Stimulated activated naive B cell treated with anti-CD40 and anti-IgM and Interleukin-4, amounts not matched to agents 10 μg/mL and 1 μg/mL and 100 μg/mL, for 72 hours (primary cell): Measurements from ENCODE around the gene MCF2L2.

Experiments used
- ATAC-seq, 2 donors: fragments of 150-1000 bp; cut with Tn5 transposase; replicated peaks; 2 replicates each; pipeline ENCODE4 v1.10.0; 2021; ENCODE audit warnings: moderate library complexity in 1 of 2
- DNase-seq: peaks from one replicate; pipeline ENCODE4 v3.0.0; 2021
- H3K27ac Mint-ChIP-seq: one replicate; pipeline ENCODE4 v1.8.0; 2022; ENCODE audit warnings: mild to moderate bottlenecking, mixed read lengths
- H3K27me3 Mint-ChIP-seq, 2 donors: one replicate each; pipeline ENCODE4 v1.8.0; 2022; ENCODE audit warnings: mixed read lengths in 2 of 2
- H3K36me3 Mint-ChIP-seq, 2 donors: one replicate each; pipeline ENCODE4 v1.8.0; 2022; ENCODE audit warnings: mixed read lengths in 2 of 2, mild to moderate bottlenecking in 1 of 2
- H3K4me1 Mint-ChIP-seq, 2 donors: one replicate each; pipeline ENCODE4 v1.8.0; 2022; ENCODE audit warnings: mixed read lengths in 2 of 2, mild to moderate bottlenecking in 1 of 2
- H3K4me3 Mint-ChIP-seq, 2 donors: one replicate each; pipeline ENCODE4 v1.8.0; 2022; ENCODE audit warnings: mild to moderate bottlenecking in 2 of 2, mixed read lengths in 2 of 2, moderate library complexity in 1 of 2
- H3K9me3 Mint-ChIP-seq, 2 donors: one replicate each; pipeline ENCODE4 v1.8.0; 2022; ENCODE audit warnings: mixed read lengths in 2 of 2, mild to moderate bottlenecking in 1 of 2

Gene MCF2L2

DNA sequence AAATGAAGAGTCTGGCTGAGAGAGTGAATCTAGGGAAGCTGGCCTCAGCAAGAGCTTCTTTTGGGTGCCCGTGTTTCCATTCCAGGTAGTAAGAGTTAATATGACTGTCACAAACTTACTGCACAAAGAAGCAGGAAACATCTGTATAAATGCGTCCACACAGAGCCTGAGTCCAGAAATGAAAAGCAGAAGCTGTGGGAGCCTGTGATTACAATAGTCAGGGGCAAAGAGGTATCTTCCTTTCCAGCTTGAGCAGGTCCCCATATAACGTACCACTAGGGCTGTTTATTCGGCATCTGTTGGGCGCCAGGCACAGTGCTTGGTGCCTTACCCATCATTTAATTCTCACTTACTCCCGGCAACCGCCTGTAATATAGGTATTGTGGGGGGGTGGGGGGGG, 215.9 kb downstream of the MCF2L2 start:
- peaks cover 10% of the 10 kb centered on the region in 2 donors for H3K36me3 Mint-ChIP-seq
- peaks cover 0 to 7% of the 10 kb centered on the region in 2 donors for H3K9me3 Mint-ChIP-seq
- H3K4me1 Mint-ChIP-seq = peaks cover 40 to 76% of the 10 kb centered on the region in 2 donors
- H3K27me3 Mint-ChIP-seq = peaks cover 0 to 8% of the 10 kb centered on the region in 2 donors
- peak overlapping the region in 1 of 2 donors; percentile 16 for H3K4me3 Mint-ChIP-seq
- peak; percentile 33 for DNase-seq
- H3K27ac Mint-ChIP-seq = peak overlapping the region; percentile 42
- peak; percentile 79 for ATAC-seq

DNA sequence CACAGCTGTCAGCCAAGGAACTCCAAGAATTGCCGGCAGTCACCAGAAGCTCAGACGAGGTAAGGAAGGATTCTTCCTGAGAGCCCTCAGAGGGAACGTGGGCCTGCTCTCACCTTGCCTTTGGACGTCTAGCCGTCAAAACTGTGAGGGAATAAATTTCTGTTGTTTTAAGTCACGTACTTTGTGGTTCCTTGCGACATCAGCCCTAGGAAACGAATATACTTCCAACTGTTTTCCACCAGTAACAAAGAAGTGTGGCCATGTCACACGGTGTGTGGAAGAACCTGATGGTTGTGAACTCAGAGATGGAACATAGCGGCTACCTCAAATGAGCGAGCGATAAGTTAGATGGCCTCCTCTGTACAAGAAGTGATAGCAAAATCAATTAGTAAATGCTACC, 216.3 kb downstream of the MCF2L2 start:
- H3K36me3 Mint-ChIP-seq = peaks cover 10% of the 10 kb centered on the region in 2 donors
- ATAC-seq = no peak
- H3K4me1 Mint-ChIP-seq = peaks cover 40 to 78% of the 10 kb centered on the region in 2 donors
- H3K27ac Mint-ChIP-seq = no peak overlapping the region
- no peak for DNase-seq
- H3K4me3 Mint-ChIP-seq = peak overlapping the region in 1 of 2 donors; percentile 16
- H3K27me3 Mint-ChIP-seq = peaks cover 0 to 8% of the 10 kb centered on the region in 2 donors
- H3K9me3 Mint-ChIP-seq = peaks cover 0 to 7% of the 10 kb centered on the region in 2 donors

DNA sequence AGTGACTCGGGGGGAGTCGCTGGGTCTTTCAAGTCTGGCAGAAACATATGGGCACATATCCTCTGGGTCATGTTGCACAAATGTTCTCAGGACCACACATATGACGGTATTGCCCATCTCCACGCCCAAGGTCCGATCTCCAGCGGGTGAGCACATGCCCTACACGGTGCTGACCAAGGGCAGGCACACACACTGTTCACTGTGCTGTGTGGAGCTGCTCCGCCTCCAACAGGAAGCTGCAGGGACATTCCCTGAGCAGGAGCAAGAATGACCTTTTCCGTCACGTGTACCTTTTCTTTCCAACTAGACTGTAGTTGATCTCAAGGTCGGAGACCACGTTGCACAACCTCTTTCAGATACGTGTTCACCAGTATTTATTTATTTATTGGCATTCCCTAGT, 217.1 kb downstream of the MCF2L2 start:
- DNase-seq = no peak
- Mint-ChIP-seq H3K27ac (peak overlapping the region; percentile 66), H3K4me3 (peak overlapping the region in 1 of 2 donors; percentile 46), H3K9me3 (peaks cover 0 to 7% of the 10 kb centered on the region in 2 donors), H3K4me1 (peaks cover 41 to 85% of the 10 kb centered on the region in 2 donors), H3K27me3 (peaks cover 5 to 8% of the 10 kb centered on the region in 2 donors), H3K36me3 (peaks cover 10% of the 10 kb centered on the region in 2 donors)
- ATAC-seq = no peak

- peak overlapping the region; percentile 66 for H3K27ac Mint-ChIP-seq
- peak; percentile 63 to 65 for ATAC-seq
Measured at GRCh38 chr3:183210862-183211341, 217.5 kb downstream of the MCF2L2 start.

GRCh38 chr3:183210341-183210740, 218.1 kb downstream of the MCF2L2 start:
- peaks cover 7 to 8% of the 10 kb centered on the region in 2 donors for H3K36me3 Mint-ChIP-seq
- peaks cover 4 to 10% of the 10 kb centered on the region in 2 donors for H3K27me3 Mint-ChIP-seq
- peak overlapping the region; percentile 66 for H3K27ac Mint-ChIP-seq
- peaks cover 37 to 82% of the 10 kb centered on the region in 2 donors for H3K4me1 Mint-ChIP-seq
- DNase-seq = no peak
- H3K4me3 Mint-ChIP-seq = peak overlapping the region in 1 of 2 donors; percentile 46
- H3K9me3 Mint-ChIP-seq = peaks cover 0 to 8% of the 10 kb centered on the region in 2 donors
- peak; percentile 33 to 41 for ATAC-seq

More at GRCh38 chr3:183210862-183211341, 217.5 kb downstream of the MCF2L2 start:
- peaks cover 0 to 8% of the 10 kb centered on the region in 2 donors for H3K9me3 Mint-ChIP-seq
- H3K4me3 Mint-ChIP-seq = peak overlapping the region; percentile 1 to 46
- H3K36me3 Mint-ChIP-seq = peaks cover 9 to 10% of the 10 kb centered on the region in 2 donors
- H3K27me3 Mint-ChIP-seq = peaks cover 8 to 9% of the 10 kb centered on the region in 2 donors
- peak; percentile 43 for DNase-seq
- H3K4me1 Mint-ChIP-seq = peaks cover 40 to 87% of the 10 kb centered on the region in 2 donors

DNA sequence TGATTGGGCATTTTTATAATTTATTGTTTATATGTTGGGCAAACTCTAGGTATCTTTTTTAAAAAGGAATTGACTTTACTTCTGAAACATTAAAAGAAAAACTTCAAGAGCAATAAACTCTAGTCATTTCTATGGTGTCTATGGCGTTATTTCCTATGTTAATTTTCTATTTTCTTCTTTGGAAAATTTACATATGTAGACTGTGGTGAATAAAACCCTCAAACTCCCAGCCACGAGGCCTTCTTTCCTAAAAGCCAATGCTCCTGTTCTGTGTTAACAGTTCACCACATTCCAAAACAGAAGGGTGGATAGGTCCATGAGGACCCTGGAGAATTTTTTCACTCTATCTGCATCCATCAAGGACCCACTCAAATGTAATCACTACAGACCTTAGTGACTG, 219.6 kb downstream of the MCF2L2 start:
- Mint-ChIP-seq H3K27me3 (peaks cover 11 to 18% of the 10 kb centered on the region in 2 donors), H3K4me1 (peaks cover 29 to 66% of the 10 kb centered on the region in 2 donors), H3K27ac (no peak overlapping the region), H3K36me3 (peaks cover 7 to 11% of the 10 kb centered on the region in 2 donors), H3K4me3 (no peak overlapping the region), H3K9me3 (peaks cover 5 to 11% of the 10 kb centered on the region in 2 donors)
- no peak for DNase-seq
- ATAC-seq = no peak

- ATAC-seq = no peak
Measured at GRCh38 chr3:183208260-183208659, 220.2 kb downstream of the MCF2L2 start.

GRCh38 chr3:183203670-183204069, 224.7 kb downstream of the MCF2L2 start:
- H3K36me3 Mint-ChIP-seq = peaks cover 12 to 15% of the 10 kb centered on the region in 2 donors
- DNase-seq = no peak
- peaks cover 17 to 18% of the 10 kb centered on the region in 2 donors for H3K27me3 Mint-ChIP-seq
- no peak overlapping the region for H3K27ac Mint-ChIP-seq
- H3K9me3 Mint-ChIP-seq = peaks cover 15 to 16% of the 10 kb centered on the region in 2 donors
- H3K4me3 Mint-ChIP-seq = no peak overlapping the region
- no peak for ATAC-seq
- H3K4me1 Mint-ChIP-seq = peaks cover 2 to 27% of the 10 kb centered on the region in 2 donors

More at GRCh38 chr3:183208260-183208659, 220.2 kb downstream of the MCF2L2 start:
- Mint-ChIP-seq H3K36me3 (peaks cover 12 to 16% of the 10 kb centered on the region in 2 donors), H3K4me1 (peaks cover 29 to 62% of the 10 kb centered on the region in 2 donors), H3K27ac (peak overlapping the region; percentile 47), H3K27me3 (peaks cover 13 to 18% of the 10 kb centered on the region in 2 donors), H3K9me3 (peaks cover 10 to 17% of the 10 kb centered on the region in 2 donors), H3K4me3 (no peak overlapping the region)
- DNase-seq = no peak

DNA sequence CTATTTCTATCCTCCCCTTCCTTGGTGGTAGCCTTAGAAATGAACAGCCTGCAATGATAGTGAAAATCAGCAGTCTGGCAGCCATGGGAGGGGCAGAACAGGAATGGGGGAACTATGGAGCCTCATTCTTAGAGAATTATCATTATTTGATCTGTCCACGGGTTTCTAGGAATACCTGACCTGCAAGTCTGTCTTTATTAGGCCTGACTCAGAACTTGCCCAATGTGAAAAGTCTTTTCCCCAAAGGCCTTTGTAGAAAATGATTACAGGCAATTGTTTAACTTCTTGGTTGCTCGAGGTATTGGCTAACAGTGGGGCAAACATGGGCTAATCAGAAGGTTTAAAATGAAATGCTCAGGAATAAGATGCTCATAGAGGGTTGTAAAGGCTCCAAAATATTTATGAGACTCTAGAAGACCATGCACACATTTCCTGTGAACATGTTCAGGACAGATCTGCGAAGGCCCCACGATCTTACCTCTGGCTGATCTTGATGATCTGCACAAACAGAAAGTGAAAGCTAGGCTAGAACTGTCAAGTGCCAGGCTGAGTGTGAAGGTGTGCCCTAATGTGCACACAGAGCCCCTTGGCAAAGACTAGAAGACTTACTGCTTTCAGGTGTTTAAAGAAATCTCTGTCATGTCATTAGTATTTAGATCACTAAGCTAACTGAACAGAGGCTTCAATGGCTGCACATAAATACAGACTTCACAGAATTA, 226.3 kb downstream of the MCF2L2 start:
- H3K36me3 Mint-ChIP-seq = peaks cover 12 to 18% of the 10 kb centered on the region in 2 donors
- ATAC-seq (no peak), DNase-seq (no peak)
- H3K27ac Mint-ChIP-seq = no peak overlapping the region
- no peak overlapping the region for H3K4me3 Mint-ChIP-seq
- H3K27me3 Mint-ChIP-seq = peaks cover 27 to 29% of the 10 kb centered on the region in 2 donors
- peaks cover 15 to 18% of the 10 kb centered on the region in 2 donors for H3K9me3 Mint-ChIP-seq
- peaks cover 2 to 12% of the 10 kb centered on the region in 2 donors for H3K4me1 Mint-ChIP-seq

- ATAC-seq (no peak), DNase-seq (no peak)
- Mint-ChIP-seq H3K4me3 (no peak overlapping the region), H3K9me3 (peaks cover 11 to 15% of the 10 kb centered on the region in 2 donors), H3K36me3 (peaks cover 12 to 15% of the 10 kb centered on the region in 2 donors), H3K27me3 (peaks cover 35 to 40% of the 10 kb centered on the region in 2 donors), H3K27ac (no peak overlapping the region), H3K4me1 (no peaks in the 10 kb centered on the region)
Measured at GRCh38 chr3:183198939-183199338, 229.5 kb downstream of the MCF2L2 start.

DNA sequence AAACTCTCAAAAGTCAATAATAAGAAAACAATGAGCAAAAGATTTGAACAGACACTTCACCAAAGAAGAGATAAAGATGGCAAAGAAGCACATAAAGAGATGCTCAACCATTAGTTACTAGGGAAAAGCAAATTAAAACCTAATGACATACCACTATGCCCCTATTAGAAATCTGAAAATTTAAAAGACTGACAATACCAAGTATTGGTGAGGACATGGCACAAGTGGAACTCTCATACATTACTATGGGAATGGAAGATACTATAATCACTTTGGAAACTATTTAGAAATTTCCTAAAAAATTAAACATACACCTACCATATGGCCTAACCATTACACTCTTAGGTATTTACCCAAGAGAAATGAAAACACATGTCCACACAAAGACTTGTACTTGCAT, 230.7 kb downstream of the MCF2L2 start:
- ATAC-seq = no peak
- Mint-ChIP-seq H3K4me1 (peaks cover 0 to 6% of the 10 kb centered on the region in 2 donors), H3K4me3 (no peak overlapping the region), H3K27me3 (peaks cover 41 to 47% of the 10 kb centered on the region in 2 donors), H3K9me3 (peaks cover 3 to 10% of the 10 kb centered on the region in 2 donors), H3K36me3 (peaks cover 6 to 10% of the 10 kb centered on the region in 2 donors), H3K27ac (no peak overlapping the region)
- DNase-seq = no peak

DNA sequence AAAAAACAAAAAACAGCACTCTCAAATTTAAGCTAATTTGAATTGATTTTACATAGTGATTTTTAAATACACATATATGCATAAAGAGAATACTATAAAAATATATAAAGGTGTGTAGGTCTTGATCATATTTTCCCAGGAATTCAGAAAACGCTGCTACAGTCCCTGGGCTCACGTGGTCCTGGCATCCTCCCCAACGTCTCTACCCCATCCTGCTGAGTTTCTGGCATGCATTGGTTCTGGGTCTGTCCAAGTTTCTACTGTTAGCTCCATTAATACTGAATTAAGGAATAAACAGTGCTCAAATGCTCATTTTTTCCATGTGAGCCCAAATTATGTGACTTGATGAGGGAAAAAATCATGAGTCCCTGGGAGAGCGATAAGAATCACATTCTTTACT, 233.2 kb downstream of the MCF2L2 start:
- DNase-seq = no peak
- Mint-ChIP-seq H3K9me3 (peaks cover 0 to 3% of the 10 kb centered on the region in 2 donors), H3K4me1 (peaks cover 0 to 12% of the 10 kb centered on the region in 2 donors), H3K36me3 (peaks cover 0 to 6% of the 10 kb centered on the region in 2 donors), H3K27ac (no peak overlapping the region), H3K27me3 (peaks cover 47 to 64% of the 10 kb centered on the region in 2 donors), H3K4me3 (no peak overlapping the region)
- ATAC-seq = no peak

DNA sequence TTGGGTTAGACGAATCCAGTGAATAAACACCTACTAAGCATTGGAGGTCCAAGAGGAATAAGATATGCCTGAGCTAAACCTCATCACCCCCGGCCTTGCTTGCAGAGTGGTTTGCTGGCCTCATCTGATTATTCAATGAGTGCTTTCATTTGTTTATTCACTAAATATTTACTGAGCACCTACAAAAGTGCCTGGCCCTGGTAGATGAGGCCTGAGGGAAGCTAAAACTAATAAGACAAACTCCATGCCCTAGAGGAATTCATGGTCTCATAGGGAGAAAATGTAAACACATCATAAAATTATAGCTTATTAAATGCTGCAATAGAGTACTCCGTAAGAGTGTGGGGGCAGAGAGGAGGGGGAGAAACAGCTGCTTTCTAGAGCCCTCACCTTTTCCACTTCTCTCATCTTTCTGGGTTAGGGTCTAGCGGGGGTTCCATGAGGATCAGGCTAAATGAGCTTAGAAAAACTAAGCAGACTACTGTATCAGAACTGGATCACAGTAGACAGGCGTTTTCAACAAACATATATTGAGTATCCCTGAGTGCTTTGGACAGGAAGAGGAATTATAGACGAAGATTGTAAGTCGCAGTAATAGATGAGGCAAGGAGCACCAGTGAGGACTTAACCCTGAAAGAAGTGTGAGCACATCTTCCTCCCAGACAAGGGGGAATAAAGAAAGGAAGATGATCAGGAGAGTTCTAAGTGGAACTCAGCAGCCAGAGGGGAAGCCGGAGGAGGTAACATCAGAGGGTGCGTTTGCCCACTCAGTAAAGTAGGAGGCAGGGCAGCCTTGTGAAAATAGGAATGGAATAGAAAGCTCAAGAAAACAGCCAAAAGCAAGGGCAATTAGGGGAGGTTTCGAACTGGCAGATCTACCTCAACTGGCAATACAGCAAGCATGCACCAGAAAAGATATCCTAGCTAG, 234.4 kb downstream of the MCF2L2 start:
- Mint-ChIP-seq H3K27ac (no peak overlapping the region), H3K4me3 (no peak overlapping the region), H3K9me3 (peaks cover 0 to 3% of the 10 kb centered on the region in 2 donors), H3K4me1 (peaks cover 3 to 12% of the 10 kb centered on the region in 2 donors), H3K36me3 (peaks cover 0 to 6% of the 10 kb centered on the region in 2 donors), H3K27me3 (peaks cover 58 to 74% of the 10 kb centered on the region in 2 donors)
- ATAC-seq (no peak), DNase-seq (no peak)
